IPS-18c (cell line): ENCODE data around the gene SNAPC4.
"Not testable (repeated sequence)": the region's sequence is repeated elsewhere in the genome, so short reads cannot be mapped to it uniquely, and the experiment has no call there.

Experiments
- H3K4me3 ChIP-seq: 2 replicates; pipeline ENCODE4 v1.7.0; 2013; ENCODE audit warnings: low read depth, mild to moderate bottlenecking, low read length, moderate library complexity; ENCODE audit not compliant: insufficient read depth
- H3K9me3 ChIP-seq: one replicate; pipeline ENCODE4 v1.6.1; 2013; ENCODE audit warnings: mild to moderate bottlenecking, low read length, moderate library complexity; ENCODE audit not compliant: control insufficient read depth, insufficient read depth

The SNAPC4 gene

DNA sequence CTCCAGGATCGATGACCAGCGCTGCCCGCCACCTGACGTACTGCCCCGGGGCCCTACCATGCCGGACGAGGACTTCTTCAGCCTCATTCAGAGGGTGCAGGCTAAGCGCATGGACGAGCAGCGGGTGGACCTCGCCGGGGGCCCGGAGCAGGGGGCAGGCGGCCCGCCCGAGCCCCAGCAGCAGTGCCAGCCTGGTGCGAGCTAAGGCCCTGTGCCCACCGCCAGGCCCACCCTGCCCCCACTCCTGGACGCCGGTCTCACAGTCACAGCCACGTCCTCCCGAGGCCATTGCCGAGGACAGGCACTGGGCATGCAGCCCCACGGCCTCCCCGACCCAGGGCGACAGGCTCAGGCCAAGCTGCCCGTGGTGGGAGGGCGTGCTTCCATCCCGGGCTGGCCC is 42.0 kb downstream of the SNAPC4 start:
- no peaks in the 10 kb centered on the region for H3K9me3 ChIP-seq
- H3K4me3 ChIP-seq, result no peak overlapping the region

DNA sequence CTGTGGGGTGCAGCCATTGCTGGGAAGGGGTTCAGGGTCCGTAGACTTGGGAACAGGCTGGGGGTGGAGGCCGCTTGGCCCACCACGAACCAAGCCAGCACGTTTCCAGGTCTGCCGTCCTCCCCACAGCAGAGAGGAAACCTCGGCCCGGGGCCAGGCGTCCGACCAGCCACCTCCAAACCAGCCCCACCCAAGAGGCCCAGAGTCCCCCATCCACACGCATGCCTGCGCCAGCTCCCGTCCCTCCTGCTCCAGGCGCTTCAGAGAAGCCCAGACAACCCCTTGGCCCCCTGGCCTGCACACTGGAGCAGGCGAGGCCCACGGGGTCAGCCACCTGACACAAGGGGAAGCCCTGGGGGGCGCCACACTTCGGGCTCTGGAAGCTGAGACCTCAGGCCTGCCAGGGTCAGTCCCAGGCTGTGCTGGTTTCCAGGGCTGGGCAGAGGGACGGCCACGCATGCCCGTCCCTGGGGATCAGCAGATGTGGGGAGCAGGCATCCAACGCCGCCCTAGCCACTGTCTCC is 42.7 kb downstream of the SNAPC4 start:
- no peaks in the 10 kb centered on the region for H3K9me3 ChIP-seq

DNA sequence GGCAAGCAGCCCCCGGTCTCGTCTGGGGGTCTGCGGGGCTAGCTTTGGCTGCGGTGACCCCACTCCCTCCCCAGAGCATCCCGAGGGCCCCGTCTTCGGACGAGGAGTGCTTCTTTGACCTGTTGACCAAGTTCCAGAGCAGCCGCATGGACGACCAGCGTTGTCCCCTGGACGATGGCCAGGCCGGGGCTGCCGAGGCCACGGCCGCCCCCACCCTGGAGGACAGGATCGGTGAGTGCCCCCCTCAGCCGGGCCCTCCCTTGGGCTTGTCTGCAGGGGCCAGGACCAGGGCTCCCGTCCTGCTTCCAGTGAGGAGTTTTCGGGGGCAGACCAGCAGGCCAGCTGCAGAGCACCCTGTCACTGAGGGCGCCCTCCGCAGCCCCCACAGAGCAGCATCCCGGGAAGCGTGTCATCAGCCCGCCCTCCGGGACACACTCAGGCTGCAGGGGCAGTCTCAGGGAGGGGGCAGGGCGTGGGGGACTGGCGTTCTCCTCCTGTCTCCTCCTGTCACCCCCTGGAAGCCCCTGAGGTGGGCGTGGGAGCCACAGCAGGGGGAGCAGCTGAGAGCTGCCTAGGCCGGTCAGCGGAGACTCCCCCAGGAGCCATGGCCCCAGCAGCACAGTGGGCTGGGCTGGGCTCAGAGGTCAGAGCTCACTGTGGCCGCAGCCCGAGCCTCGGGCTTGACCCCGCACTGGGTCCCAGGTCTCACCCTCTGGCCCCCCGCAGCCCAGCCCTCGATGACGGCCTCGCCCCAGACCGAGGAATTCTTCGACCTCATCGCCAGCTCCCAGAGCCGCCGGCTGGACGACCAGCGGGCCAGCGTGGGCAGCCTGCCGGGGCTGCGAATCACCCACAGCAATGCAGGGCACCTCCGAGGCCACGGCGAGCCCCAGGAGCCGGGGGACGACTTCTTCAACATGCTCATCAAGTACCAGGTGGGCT is 44.1 kb downstream of the SNAPC4 start:
- no peak overlapping the region for H3K4me3 ChIP-seq
- H3K9me3 ChIP-seq, result no peaks in the 10 kb centered on the region

More for the DNA sequence above, 42.7 kb downstream of the SNAPC4 start:
- no peak overlapping the region for H3K4me3 ChIP-seq

DNA sequence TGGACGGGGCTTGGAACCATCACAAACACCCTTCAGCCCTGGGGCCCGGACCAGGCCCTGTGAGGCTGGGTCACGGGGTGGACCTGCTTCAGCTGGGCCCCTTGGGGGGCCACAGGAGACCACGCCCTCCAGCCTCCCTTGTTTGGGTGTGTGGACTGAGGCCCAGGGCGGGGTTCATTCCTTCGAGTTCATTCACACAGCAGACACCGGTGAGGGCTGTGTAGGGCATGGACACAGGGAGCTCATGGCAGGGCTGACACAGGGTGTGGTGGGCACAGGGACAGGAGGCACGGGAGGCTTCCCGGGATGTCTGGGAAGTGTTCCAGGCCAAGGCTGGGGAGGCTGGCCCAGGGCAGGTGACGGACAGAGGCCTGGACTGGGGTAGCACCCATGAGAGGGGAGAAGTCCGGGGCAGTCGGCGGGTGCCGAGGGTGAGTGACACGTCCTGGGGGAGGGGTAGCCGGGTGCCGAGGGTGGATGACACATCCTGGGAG is 45.3 kb downstream of the SNAPC4 start:
- H3K4me3 ChIP-seq, result no peak overlapping the region
- no peaks in the 10 kb centered on the region for H3K9me3 ChIP-seq

DNA sequence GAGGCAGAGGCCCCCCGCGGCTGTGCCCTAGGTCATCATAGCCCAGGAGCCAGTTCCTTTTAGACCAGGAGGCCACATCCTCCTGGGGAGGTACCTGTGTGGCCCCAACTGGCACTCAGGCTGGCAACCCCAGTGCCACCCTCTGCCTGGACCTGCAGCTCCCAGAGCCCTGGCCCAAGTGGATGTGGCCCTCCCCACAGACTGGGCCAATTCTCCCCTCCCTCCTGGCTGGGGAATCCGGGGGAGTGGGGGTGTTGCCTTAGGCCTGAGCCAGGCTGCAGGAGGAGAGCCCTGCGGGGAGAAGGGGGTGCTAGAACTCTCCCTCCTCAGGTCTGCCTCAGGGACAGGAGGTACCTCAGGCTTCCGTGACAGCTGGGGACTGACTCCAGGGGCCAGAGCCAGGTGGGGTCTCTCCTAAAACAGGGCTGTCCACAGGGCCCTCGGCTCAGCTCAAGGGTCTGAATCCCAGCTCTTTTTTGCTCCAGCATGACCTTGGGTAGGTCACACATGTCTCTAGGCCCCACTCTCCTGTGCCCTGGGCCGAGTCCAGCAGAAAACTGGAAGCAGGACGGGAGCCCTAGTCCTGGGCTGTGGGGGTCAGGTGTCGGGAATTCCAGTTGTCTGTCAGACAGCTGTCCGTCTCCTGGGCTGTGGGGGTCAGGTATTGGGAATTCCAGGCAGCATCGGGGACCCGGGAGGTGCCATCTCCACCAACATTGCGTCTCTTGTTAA is 46.0 kb downstream of the SNAPC4 start:
- Histone ChIP-seq H3K4me3 (no peak overlapping the region), H3K9me3 (no peaks in the 10 kb centered on the region)

DNA sequence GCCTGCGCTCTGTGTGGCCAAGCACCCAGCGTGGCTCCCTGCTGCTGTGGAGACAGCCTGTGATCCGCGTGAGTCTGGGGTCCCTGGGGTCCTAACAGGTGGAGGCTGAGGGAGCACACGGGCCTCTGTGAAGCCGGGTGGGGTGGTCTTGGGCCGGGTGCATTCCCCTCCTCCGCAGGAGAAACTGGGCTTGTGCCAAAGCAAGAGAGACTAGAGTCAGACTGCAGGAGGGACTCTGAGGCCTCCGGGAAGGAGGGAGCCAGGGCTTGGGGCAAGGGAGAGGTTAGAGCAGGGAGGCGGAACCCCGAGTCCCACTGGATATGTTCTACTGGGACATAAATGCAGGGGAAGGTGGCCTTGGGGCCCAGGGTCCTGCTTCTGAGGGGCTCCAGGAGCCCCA is 46.9 kb downstream of the SNAPC4 start:
- Histone ChIP-seq H3K9me3 (no peaks in the 10 kb centered on the region), H3K4me3 (no peak overlapping the region)

DNA sequence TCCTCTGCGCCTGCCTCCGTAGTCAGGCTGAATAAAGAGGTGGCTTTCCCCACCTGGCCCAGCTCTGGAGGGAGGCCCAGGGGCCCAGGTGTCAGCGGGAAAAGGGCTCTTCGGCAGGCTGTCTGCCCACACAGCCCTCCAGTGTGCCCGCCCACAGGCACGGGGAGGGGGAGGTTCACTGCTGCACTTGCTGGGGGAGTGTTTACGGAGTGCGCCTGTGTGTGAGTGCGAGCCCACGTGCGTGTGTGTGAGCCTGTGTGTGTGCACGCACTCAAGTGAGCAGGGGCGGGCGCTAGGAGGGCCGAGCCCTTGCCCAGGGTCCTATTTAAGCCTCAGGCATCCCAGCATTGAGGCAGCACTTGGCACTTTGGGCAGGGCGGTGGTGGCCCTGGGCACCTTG is 47.3 kb downstream of the SNAPC4 start:
- no peak overlapping the region for H3K4me3 ChIP-seq
- H3K9me3 ChIP-seq, result no peaks in the 10 kb centered on the region

DNA sequence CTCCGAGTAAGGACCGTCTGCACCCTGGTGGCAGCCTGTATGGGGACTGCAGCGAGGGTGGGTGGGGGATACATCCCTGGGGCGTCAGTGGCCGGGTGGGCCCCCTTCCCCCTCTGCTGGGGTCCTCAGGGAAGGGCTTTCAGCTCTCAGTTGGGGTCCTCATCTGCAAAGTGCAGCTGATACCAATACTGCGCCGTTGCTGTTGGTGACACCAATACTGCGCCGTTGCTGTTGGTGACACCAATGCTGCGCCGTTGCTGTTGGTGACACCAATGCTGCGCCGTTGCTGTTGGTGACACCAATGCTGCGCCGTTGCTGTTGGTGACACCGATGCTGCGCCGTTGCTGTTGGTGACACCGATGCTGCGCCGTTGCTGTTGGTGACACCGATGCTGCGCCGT is 48.1 kb downstream of the SNAPC4 start:
- H3K4me3 ChIP-seq, H3K9me3 ChIP-seq: not testable (repeated sequence)

DNA sequence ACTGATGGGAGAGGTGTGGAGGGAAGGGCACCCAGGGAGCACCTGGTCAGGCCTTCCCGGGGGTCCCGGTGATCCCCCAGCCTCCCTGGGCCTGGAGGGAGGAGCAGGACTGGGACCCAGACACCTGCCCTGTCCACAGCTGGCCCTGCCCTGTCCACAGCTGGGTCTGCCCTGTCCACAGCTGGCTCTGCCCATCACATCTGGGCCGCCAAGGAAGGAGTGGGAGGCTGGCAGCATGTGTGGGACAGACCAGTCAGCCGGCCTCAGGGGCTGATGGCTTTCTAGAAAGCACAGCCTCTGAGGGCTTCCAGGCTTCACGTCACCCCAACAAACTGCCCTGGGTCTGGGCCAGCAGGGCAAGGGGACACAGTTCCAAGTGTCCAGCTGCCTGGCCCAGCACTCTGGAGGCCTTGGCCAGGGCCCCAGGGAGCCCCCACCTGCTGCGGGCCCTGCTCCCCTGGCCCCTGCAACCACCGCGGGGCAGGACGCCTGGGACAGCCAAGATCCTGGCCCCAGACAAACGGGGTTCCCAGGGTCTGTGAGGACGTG is 48.6 kb downstream of the SNAPC4 start:
- no peak overlapping the region for H3K4me3 ChIP-seq
- no peaks in the 10 kb centered on the region for H3K9me3 ChIP-seq
